Spleen (tissue), 7 donors: ENCODE measurements around the gene LOXL4.

Experiments used
- CTCF ChIP-seq, 11 experiments: fragments of 200-600 bp in 7 of 11; fragments of 450-650 bp in 4 of 11; sonication (generic) in 4 of 11; IDR thresholded peaks in 8 of 11; conservative IDR thresholded peaks in 3 of 11; 1 replicate in 7 of 11; 2 replicates in 4 of 11; pipeline versions ENCODE4 v1.4.0 to v1.8.0; 2016 to 2021; ENCODE audit warnings: antibody characterized with exemption in 11 of 11, inconsistent platforms in 4 of 11, mild to moderate bottlenecking in 1 of 11
- POLR2A ChIP-seq, 3 donors: fragments of 450-650 bp; IDR thresholded peaks; one replicate each; pipeline ENCODE4 v1.5.1; 2017; ENCODE audit warnings: antibody characterized with exemption in 3 of 3, mild to moderate bottlenecking in 1 of 3
- POLR2AphosphoS5 ChIP-seq, 3 donors: sonication (generic); formaldehyde crosslinking; IDR thresholded peaks; one replicate each; pipeline ENCODE4 v1.5.1; 2017; ENCODE audit warnings: antibody characterized with exemption in 3 of 3
- donor health status: DM: no; HTN: no; CAD: no; lungs with moderate emphysema.
- donor health status: DM: no; HTN: no; CAD: no.
- donor health status: DM: no; HTN: no; CAD: no.

- TF ChIP-seq CTCF (IDR thresholded peaks at IDR 0.05 in 8 of 11, conservative IDR thresholded peaks at IDR 0.05 in 3 of 11) (no peak), POLR2AphosphoS5 (IDR thresholded peaks at IDR 0.05) (no peak), POLR2A (IDR thresholded peaks at IDR 0.05) (no peak)
Observed at GRCh38 chr10:98312349-98312748, 44.4 kb upstream of the LOXL4 start.
